NCI-H146 treated with DMSO at 0.1 percent for 48 hours (cell line): ENCODE results near the gene ARID2.

Experiments used
- DNase-seq: peaks from one replicate; lab custom pipeline; 2025; ENCODE audit not compliant: unreplicated experiment; lab: John Stamatoyannopoulos, UW

ARID2 gene

GRCh38 chr12:45760333-45760732 is 30.8 kb downstream of the ARID2 start:
- no peak for DNase-seq

- peak; percentile 19 for DNase-seq
These were observed 32.9 kb downstream of the ARID2 start for GRCh38 chr12:45762185-45763110.

GRCh38 chr12:45763381-45763780 is 33.9 kb downstream of the ARID2 start:
- no peak for DNase-seq

DNA sequence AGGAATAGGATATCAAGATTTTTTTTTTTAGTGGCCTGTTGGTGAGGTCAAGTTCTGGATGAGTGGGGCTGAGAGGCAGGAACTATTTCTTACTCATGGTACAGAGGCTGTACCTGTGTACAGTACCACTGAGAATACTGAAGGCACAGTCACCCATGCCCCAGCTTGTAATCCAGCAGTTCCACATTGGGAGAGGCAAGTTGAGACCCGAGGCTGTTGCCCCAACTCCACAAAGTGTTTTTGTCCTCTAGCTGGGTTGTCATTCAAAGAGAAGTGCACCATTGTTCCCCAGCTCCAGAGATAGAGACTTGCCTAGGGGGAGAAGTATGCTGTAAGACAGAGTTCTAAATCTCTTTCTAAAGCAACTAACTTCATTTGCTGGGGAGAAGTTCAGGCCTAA is 38.7 kb downstream of the ARID2 start:
- DNase-seq: no peak

DNA sequence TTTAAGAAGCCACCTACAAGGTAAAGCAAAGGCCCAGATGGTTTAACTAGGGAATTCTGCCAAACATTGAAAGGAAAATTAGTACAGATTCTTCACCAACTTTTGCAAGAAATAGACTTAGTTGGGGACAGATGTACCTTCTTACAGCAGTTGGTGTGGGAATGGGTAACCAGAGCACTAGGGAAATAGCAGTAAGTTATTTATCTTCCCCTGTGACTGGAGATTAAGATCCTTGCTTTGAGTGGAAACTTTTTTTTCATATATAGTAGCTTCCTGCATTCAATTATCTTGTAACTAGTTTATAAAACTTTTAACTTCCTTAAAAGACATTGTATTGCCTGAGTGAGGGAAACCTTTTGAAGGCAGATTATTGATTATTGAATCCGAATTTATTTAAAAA is 44.2 kb downstream of the ARID2 start:
- no peak for DNase-seq

- DNase-seq: no peak
These were observed 45.1 kb downstream of the ARID2 start for GRCh38 chr12:45774508-45775162.

- no peak for DNase-seq
These were observed 46.0 kb downstream of the ARID2 start for GRCh38 chr12:45775465-45775864.

GRCh38 chr12:45775964-45776363 is 46.5 kb downstream of the ARID2 start:
- DNase-seq: no peak

DNA sequence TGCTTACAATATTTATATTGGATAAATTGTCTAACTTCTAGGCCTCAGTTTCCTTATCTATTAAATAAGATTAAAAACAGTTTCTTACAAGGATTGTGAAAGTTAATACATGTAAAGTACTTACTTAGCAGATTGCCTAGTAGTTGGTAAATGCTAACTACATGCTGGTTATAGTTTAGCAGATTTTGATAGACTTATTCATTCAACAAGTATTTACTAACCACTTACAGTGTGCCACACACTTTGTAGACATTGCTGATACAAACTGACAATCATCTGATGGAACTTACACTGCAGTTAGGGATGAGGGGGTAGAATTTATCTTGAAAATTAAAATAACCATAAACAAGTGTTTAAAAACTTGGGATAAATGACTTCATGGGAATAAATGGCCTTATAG is 50.4 kb downstream of the ARID2 start:
- no peak for DNase-seq

- DNase-seq: no peak
These were observed 51.6 kb downstream of the ARID2 start for GRCh38 chr12:45781080-45781479.

DNA sequence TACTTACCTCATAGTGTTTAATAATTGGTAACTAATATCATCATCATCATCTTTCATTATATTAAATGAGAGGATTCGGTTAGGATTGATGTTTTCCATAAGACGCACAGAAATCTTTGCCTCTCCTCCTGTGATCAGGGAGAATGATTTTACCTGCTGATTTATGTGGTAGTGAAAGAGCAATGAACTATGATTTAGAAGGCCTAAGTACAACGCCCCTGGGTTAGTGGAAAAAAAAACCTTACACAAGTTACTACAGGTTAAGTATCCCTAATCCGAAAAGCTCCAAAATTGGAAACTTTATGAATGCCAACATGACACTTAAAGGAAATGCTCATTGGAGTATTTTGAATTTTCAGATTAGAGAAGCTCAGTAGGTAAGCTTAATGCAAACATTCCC is 55.8 kb downstream of the ARID2 start:
- no peak for DNase-seq

GRCh38 chr12:45789025-45789424 is 59.5 kb downstream of the ARID2 start:
- DNase-seq: no peak

DNA sequence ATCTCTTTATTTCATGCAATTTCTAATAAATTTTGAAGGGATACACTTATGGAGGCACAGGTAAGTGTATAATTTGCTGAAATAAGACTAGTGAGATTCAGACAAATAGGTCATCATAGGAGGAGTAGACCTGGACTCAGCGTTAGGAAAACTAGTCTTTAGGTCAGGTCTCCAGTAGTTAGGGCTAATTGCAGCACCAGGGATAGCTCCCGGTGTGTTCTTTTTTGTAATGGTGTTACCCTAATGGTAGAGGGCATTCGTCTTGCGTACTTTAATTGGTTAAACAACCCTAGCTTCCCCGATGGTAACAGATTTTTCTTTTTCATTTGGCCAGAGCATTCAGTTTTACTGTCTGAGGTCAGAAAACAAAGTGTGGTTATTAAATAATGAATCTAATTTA is 64.9 kb downstream of the ARID2 start:
- DNase-seq: peak; percentile 5

GRCh38 chr12:45801625-45802024 is 72.1 kb downstream of the ARID2 start:
- no peak for DNase-seq

- no peak for DNase-seq
These were observed 73.6 kb downstream of the ARID2 start for GRCh38 chr12:45803111-45803510.

GRCh38 chr12:45816652-45817051 is 87.1 kb downstream of the ARID2 start:
- no peak for DNase-seq

GRCh38 chr12:45827974-45828373 is 98.5 kb downstream of the ARID2 start:
- no peak for DNase-seq

GRCh38 chr12:45828402-45828801 is 98.9 kb downstream of the ARID2 start:
- DNase-seq: no peak

- no peak for DNase-seq
These were observed 102.1 kb downstream of the ARID2 start for GRCh38 chr12:45831590-45831989.

DNA sequence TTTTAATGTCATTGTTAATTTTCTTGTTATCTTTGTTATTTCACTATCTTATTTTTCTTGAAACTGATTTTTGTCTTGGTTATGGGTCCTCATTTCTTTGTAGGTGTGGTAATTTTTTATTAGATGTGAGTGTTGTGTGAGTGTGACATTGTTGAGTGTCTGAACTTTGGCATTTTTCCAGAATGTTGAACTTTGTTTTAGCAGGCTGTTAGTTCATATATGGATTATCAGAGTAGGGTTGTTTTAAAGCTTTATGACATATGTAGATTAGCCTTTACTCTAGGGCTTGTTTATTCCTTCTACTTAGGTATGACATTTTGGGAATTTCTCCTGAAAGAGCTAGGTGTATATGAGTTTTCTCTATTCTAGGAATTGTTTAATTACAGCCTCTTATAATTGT is 103.9 kb downstream of the ARID2 start:
- DNase-seq: no peak

DNA sequence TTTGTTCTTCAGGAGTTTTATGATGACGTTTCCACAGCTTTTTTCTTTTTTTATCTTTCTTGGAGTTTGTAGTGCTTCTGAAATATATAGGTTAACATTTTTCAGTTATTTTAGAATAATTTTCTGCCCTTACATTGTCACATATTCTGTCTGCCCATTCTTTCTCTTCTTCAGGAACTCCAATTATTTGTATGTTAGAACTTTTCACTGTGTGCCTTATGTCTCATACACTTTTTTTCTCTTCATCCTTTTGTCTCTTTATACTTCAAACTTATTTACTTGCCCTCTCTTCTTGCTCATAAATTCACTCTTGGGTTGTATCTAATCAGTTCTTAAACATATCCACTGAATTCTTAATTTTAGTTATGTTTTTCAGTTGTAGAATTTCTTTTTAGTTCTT is 105.3 kb downstream of the ARID2 start:
- no peak for DNase-seq

DNA sequence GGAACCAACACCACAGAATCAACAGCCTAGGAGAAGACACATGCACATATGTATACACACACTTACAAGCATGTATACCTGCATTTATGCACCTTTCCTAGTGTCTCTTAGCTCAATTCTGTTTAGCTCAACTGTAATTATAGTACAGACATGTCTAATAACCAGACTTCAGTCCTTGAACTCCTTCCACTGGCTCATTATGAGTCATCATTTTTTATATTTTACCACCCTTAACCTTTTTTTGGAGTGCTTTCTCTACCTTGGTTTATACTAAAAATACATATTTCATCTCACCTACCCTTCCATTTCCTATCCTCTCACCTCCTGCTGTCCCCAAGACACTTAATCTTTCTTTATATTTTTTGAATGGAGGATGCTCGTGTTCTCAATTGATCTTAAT is 110.4 kb downstream of the ARID2 start:
- no peak for DNase-seq
